ENCODE data around the gene IGFBP6. TPM values are rescaled to one million over a fixed set of nuclear protein-coding genes. Genes with fewer than 3 reads are reported as not detected.

The IGFBP6 gene
- total RNA-seq, 2 donors from 2014 or later = 0.45 to 6.0 TPM

DNA sequence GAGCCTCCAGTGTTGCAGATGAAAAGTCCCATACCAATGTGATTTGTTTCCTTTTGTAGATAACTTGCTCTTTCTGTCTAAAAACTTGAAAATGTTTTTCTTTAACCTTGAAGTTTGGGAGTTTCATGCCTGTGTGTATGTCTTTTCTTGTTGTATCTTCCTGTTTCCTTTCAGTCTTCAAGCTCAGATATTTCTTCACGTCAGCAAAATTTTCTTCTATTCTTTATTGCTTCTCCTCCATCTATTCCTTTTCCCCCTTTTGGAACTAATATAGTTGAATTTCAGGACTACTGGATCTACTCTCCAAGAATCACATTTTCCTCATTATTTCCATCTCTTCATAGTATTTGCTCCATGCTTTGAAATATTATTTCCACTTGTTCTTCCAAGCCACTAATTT lies 29.7 kb downstream of the IGFBP6 start:
- no peaks in the 10 kb centered on the region for H3K9me3 Mint-ChIP-seq
- H3K27ac Mint-ChIP-seq = no peak overlapping the region
- no peaks in the 10 kb centered on the region for H3K27me3 Mint-ChIP-seq
- H3K36me3 Mint-ChIP-seq (ENCODE audit: low read depth) = no peaks in the 10 kb centered on the region
- no peak overlapping the region for H3K4me3 Mint-ChIP-seq
- no peak for ATAC-seq (replicated peaks)
- H3K4me1 Mint-ChIP-seq = peaks cover 5% of the 10 kb centered on the region

DNA sequence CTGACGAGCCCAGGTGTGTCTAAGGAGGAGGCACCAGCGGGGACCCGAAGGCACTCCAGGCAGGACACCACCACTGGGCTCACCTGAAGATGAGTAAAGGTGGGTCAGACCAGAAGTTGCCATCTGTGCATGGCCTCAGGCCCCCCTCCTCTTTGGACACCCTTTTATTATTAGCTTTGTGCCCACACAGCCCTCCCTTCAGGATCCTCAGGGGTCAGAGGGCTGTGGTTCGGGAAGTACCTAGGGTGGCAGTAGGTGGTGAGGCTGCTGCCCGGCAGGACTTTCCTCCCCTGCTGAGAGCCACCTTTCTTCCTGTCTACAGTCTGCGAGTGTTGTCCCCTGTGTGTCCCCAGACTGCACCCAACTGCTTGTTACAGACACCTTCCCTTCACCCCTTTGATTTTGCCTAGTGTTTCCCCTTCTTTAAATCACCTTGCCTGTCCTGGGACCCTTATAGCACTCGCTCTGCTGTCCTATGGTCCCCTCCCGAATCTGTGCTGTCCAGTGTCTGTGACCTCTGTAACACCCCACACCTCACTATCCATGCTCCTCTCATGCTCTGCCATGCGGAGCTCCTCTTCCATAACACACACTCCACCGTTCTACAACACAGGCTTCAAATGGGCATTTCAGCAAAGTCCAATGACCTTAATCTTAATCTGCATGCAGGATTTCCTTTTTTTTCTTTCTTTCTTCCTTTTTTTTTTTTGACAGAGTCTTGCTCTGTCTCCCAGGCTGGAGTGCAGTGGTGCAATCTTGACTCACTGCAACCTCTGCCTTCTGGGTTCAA lies 31.5 kb downstream of the IGFBP6 start:
- no peaks in the 10 kb centered on the region for H3K27me3 Mint-ChIP-seq
- no peaks in the 10 kb centered on the region for H3K36me3 Mint-ChIP-seq (ENCODE audit: low read depth)
- no peak for ATAC-seq (replicated peaks)
- H3K27ac Mint-ChIP-seq = no peak overlapping the region
- H3K9me3 Mint-ChIP-seq = no peaks in the 10 kb centered on the region
- peaks cover 5% of the 10 kb centered on the region for H3K4me1 Mint-ChIP-seq
- no peak overlapping the region for H3K4me3 Mint-ChIP-seq

DNA sequence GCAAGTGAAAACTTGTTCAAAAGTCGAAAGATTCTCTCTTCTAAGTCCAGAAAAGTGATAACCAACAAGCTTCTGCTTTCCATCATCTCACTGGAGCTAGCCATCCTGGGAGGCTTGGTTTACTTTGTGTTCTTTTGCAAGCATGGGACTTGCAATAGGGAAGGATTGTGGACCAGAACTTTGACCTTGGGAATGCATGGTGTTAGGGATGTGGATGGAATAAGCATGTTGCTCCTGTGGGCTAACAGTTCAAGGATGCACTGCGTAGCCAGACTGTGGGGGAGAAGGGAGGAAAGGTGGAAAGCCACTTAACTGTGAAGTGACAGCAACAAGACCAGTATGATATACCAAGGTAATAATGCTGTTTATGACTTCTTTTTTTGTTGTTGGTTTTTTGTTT lies 34.4 kb downstream of the IGFBP6 start:
- Mint-ChIP-seq H3K27ac (no peak overlapping the region), H3K27me3 (no peaks in the 10 kb centered on the region), H3K9me3 (no peaks in the 10 kb centered on the region), H3K4me3 (no peak overlapping the region), H3K36me3 (ENCODE audit: low read depth) (no peaks in the 10 kb centered on the region), H3K4me1 (peaks cover 5% of the 10 kb centered on the region)
- no peak for ATAC-seq (replicated peaks)

DNA sequence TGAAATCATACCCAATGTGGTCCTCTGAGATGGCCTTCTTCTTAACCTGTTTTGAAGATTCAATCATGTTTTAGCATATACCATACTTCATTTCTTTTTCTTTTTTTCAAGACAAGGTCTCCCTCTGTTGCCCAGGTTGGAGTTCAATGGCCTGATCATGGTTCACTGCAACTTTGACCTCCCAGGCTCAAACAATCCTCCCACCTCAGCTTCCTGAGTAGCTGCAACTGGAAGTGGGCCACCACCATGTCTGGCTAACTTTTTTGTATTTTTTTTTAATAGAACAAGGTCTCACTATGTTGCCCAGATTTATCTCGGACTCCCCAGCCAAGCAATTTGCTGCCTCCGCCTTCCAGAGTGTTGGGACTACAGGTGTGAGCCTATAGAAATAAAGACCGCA lies 36.3 kb downstream of the IGFBP6 start:
- Mint-ChIP-seq H3K27ac (no peak overlapping the region), H3K9me3 (peaks cover 4% of the 10 kb centered on the region), H3K27me3 (no peaks in the 10 kb centered on the region), H3K4me3 (no peak overlapping the region), H3K4me1 (no peaks in the 10 kb centered on the region), H3K36me3 (ENCODE audit: low read depth) (no peaks in the 10 kb centered on the region)
- no peak for ATAC-seq (replicated peaks)

DNA sequence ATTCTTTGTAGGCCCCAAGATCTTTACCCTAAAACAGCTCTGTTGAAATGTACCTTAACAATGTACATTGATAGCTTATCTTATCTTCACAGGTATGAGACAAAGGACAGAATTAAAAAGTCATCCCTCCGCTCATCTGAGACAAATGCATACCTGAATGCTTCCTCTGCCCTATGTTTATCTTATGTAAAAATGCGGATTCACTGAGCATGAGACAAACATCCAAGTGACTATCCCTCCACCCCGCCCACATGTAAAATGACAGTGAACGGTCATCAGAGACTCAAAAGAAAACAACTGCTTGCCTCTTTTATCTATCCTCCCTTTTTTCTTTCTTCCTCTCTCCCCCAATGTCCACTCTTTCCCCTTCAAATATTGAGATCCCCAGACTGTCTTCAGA lies 45.9 kb downstream of the IGFBP6 start:
- no peak overlapping the region for H3K4me3 Mint-ChIP-seq
- H3K27me3 Mint-ChIP-seq = no peaks in the 10 kb centered on the region
- no peaks in the 10 kb centered on the region for H3K4me1 Mint-ChIP-seq
- H3K36me3 Mint-ChIP-seq (ENCODE audit: low read depth) = no peaks in the 10 kb centered on the region
- no peaks in the 10 kb centered on the region for H3K9me3 Mint-ChIP-seq
- no peak for ATAC-seq (replicated peaks)
- no peak overlapping the region for H3K27ac Mint-ChIP-seq

DNA sequence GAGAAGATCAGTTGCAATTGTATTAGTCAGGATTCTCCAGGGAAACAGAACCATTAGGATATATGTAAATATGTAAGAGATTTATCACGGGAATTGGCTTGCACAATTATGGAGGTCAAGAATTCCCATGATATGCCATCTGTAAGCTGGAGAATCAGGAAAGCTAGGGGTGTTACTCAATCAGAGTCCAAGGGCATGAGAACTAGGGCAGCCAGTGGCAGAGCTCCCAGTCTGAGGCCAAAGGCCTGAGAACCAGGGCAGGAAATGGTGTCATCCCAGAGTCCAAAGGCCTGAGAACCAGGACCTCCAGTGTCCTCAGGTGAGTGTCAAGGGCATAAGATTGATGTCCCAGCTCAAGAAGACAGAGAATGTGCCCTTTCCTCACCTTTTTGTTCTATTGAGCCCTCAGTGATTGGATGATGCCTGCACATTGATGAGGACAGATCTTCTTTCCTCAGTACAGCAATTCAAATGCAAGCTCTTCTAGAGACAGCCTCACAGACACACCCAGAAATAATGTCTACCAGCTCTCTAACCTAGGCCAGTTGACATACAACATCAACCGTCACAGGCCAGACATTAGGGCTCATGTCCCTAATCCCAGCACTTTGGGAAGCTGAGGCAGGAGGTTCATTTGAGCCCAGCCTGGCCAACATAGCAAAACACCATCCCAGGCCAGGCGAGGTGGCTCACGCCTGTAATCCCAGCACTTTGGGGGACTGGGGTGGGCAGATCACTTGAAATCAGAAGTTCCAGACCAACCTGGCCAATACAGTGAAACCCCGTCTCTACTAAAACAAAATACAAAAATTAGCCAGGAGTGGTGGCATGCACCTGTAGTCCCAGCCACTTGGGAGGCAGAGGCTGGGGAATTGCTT lies 48.2 kb downstream of the IGFBP6 start:
- Mint-ChIP-seq H3K27me3 (no peaks in the 10 kb centered on the region), H3K4me3 (no peak overlapping the region), H3K27ac (no peak overlapping the region), H3K9me3 (no peaks in the 10 kb centered on the region), H3K36me3 (ENCODE audit: low read depth) (no peaks in the 10 kb centered on the region), H3K4me1 (no peaks in the 10 kb centered on the region)
- ATAC-seq (replicated peaks) = no peak

DNA sequence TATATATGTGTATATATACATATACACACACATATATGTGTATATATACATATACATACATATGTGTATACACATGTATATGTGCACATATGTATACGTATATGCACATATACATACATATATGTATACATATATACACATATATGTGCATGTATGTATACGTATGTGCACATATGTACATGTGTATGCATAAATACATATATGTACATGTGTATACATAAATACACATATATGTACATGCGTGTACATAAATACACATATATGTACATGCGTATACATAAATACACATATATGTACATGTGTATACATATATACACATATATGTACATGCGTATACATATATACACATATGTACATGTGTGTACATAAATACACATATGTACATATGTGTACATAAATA lies 49.7 kb downstream of the IGFBP6 start:
- no peaks in the 10 kb centered on the region for H3K4me1 Mint-ChIP-seq
- no peaks in the 10 kb centered on the region for H3K9me3 Mint-ChIP-seq
- no peaks in the 10 kb centered on the region for H3K27me3 Mint-ChIP-seq
- no peak overlapping the region for H3K4me3 Mint-ChIP-seq
- H3K27ac Mint-ChIP-seq = no peak overlapping the region
- H3K36me3 Mint-ChIP-seq (ENCODE audit: low read depth) = no peaks in the 10 kb centered on the region
- no peak for ATAC-seq (replicated peaks)

DNA sequence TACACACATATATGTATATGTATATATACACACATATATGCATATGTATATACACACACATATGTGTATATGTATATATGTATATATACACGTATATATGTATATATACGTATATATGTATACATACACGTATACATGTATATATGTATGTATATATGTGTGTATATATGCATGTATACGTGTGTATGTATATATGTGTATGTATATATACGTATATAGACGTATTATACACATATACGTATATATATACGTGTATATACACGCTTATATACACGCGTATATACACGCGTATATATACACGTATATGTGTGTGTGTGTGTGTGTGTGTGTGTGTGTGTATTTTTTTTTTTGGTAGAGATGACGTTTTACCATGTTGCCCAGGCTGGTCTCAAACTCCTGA lies 50.2 kb downstream of the IGFBP6 start:
- H3K4me1 Mint-ChIP-seq = no peaks in the 10 kb centered on the region

DNA sequence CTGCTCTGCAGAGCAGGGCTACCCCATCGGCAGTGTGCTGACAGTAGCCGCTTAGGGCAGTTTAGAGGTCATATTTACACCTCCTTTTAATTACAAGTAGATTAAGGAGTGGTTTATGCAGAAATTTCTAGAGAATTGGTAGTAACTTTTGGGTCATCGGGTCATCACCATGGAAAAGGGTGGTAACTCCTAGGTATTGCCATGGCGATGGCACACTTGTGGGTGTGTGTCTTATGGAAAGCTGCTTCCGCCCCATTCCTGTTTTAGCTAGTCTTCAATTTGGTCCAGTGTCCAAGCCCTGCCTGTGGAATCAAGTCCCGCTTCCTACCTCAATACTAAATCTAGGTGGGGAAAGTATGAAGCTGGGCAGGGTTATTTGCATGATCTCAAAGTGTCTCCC lies 53.6 kb downstream of the IGFBP6 start:
- H3K27me3 Mint-ChIP-seq = no peaks in the 10 kb centered on the region

More for the DNA sequence above, 50.2 kb downstream of the IGFBP6 start:
- Mint-ChIP-seq H3K36me3 (ENCODE audit: low read depth) (no peaks in the 10 kb centered on the region), H3K9me3 (no peaks in the 10 kb centered on the region), H3K4me3 (no peak overlapping the region), H3K27ac (no peak overlapping the region), H3K27me3 (no peaks in the 10 kb centered on the region)
- ATAC-seq (replicated peaks) = no peak

More for the DNA sequence above, 53.6 kb downstream of the IGFBP6 start:
- no peak overlapping the region for H3K4me3 Mint-ChIP-seq
- no peak for ATAC-seq (replicated peaks)
- no peak overlapping the region for H3K27ac Mint-ChIP-seq
- no peaks in the 10 kb centered on the region for H3K36me3 Mint-ChIP-seq (ENCODE audit: low read depth)
- H3K4me1 Mint-ChIP-seq = no peaks in the 10 kb centered on the region
- no peaks in the 10 kb centered on the region for H3K9me3 Mint-ChIP-seq

Other genes with a start within 250 kb of the IGFBP6 start
- gene KRT78, start 248.7 kb upstream of the IGFBP6 start, total RNA-seq = not detected
- gene KRT8, start 192.6 kb upstream of the IGFBP6 start, total RNA-seq = 1 to 10 TPM in 1 of 2 donors, under 1 TPM in 1; 0.22 to 1.2 TPM
- 1 to 10 TPM; 3.4 to 4.8 TPM for gene KRT18, start 148.5 kb upstream of the IGFBP6 start, total RNA-seq
- 100 to 1,000 TPM; 536 to 964 TPM for gene EIF4B, start 91.2 kb upstream of the IGFBP6 start, total RNA-seq
- gene TNS2, start 47.6 kb upstream of the IGFBP6 start, total RNA-seq = 1 to 10 TPM in 1 of 2 donors, under 1 TPM in 1; 0.69 to 4.6 TPM
- gene SPRYD3, start 18.3 kb upstream of the IGFBP6 start, total RNA-seq = 10 to 100 TPM; 25.4 to 28.8 TPM
- gene SOAT2, start 5.8 kb downstream of the IGFBP6 start, total RNA-seq = 1 to 10 TPM in 1 of 2 donors, under 1 TPM in 1; 0.28 to 1.1 TPM
- 10 to 100 TPM; 41.8 to 42.3 TPM for gene ZNF740, start 83.1 kb downstream of the IGFBP6 start, total RNA-seq
- 10 to 100 TPM; 29.8 to 43.5 TPM for gene CSAD, start 83.3 kb downstream of the IGFBP6 start, total RNA-seq
- 100 to 1,000 TPM; 183 to 187 TPM for gene ITGB7, start 109.6 kb downstream of the IGFBP6 start, total RNA-seq
- gene RARG, start 134.5 kb downstream of the IGFBP6 start, total RNA-seq = 10 to 100 TPM; 28.5 to 58.3 TPM
- 10 to 100 TPM; 80.1 to 92.1 TPM for gene ESPL1, start 170.6 kb downstream of the IGFBP6 start, total RNA-seq
- 100 to 1,000 TPM; 250 to 347 TPM for gene PFDN5, start 197.9 kb downstream of the IGFBP6 start, total RNA-seq
- 10 to 100 TPM; 48.7 to 76.5 TPM for gene MYG1, start 202.0 kb downstream of the IGFBP6 start, total RNA-seq
- gene AAAS, start 223.9 kb downstream of the IGFBP6 start, total RNA-seq = 10 to 100 TPM; 42.3 to 44.8 TPM
- not detected for gene SP7, start 238.7 kb downstream of the IGFBP6 start, total RNA-seq

Measured in activated T-helper 17 cell treated with anti-CD3 and anti-CD28 coated beads, Interleukin-2, amount 50 U/mL, for 72 hours (primary cell).